CD14-positive monocyte (primary cell): ENCODE results near the gene AGFG2. TPM values are rescaled to one million over a fixed set of nuclear protein-coding genes. Genes with fewer than 3 reads are reported as not detected.

Experiments used
- DNase-seq, 3 donors: peaks; one replicate each; pipeline ENCODE4 v3.0.0-alpha.2; 2011 to 2022
- H2AFZ ChIP-seq: 2 replicates; pipeline ENCODE4 v1.6.0; 2012; ENCODE audit warnings: mild to moderate bottlenecking, low read depth, low read length, inconsistent platforms; ENCODE audit not compliant: insufficient read depth, poor library complexity, severe bottlenecking
- H3K27ac ChIP-seq, 2 donors: 1 replicate in 1 of 2; 2 replicates in 1 of 2; pipeline ENCODE4 v1.5.1; 2012 to 2013; ENCODE audit warnings: low read length in 2 of 2, control low read depth in 1 of 2, inconsistent platforms in 1 of 2, low read depth in 1 of 2, mild to moderate bottlenecking in 1 of 2
- H3K27me3 ChIP-seq, 2 donors: one replicate each; pipeline versions ENCODE4 v1.6.0 to v1.6.1; 2011 to 2013; ENCODE audit warnings: low read length in 2 of 2; ENCODE audit not compliant: control insufficient read depth in 2 of 2, insufficient read depth in 2 of 2
- H3K36me3 ChIP-seq, 2 donors: replicated peaks in 1 of 2; 1 replicate in 1 of 2; 2 replicates in 1 of 2; pipeline versions ENCODE4 v1.5.1 to v1.6.1; 2012 to 2013; ENCODE audit warnings: low read length in 2 of 2, control low read depth in 1 of 2, inconsistent platforms in 1 of 2, mild to moderate bottlenecking in 1 of 2; ENCODE audit not compliant: insufficient read depth in 2 of 2, control insufficient read depth in 1 of 2
- H3K4me1 ChIP-seq, 2 donors: 1 replicate in 1 of 2; 2 replicates in 1 of 2; pipeline versions ENCODE4 v1.5.1 to v1.6.1; 2012 to 2013; ENCODE audit warnings: low read length in 2 of 2, control low read depth in 1 of 2, inconsistent platforms in 1 of 2, mild to moderate bottlenecking in 1 of 2, moderate library complexity in 1 of 2; ENCODE audit not compliant: insufficient read depth in 2 of 2, control insufficient read depth in 1 of 2
- H3K4me2 ChIP-seq: replicated peaks from 2 replicates; pipeline ENCODE3; 2012; ENCODE audit warnings: low read length, moderate library complexity, mild to moderate bottlenecking; ENCODE audit not compliant: poor library complexity, severe bottlenecking; ENCODE audit errors: extremely low read depth
- H3K4me3 ChIP-seq, 3 experiments: fragments of 200-600 bp in 1 of 3; sonication (generic) in 1 of 3; replicated peaks in 1 of 3; 1 replicate in 2 of 3; 2 replicates in 1 of 3; pipeline ENCODE4 v1.5.1; 2011 to 2013; ENCODE audit warnings: low read length in 3 of 3, mild to moderate bottlenecking in 3 of 3, control low read depth in 2 of 3, low read depth in 2 of 3, inconsistent platforms in 1 of 3, moderate library complexity in 1 of 3
- H3K79me2 ChIP-seq: 2 replicates; pipeline ENCODE4 v1.6.0; 2012; ENCODE audit warnings: mild to moderate bottlenecking, control low read depth, inconsistent platforms, low read length, moderate library complexity; ENCODE audit not compliant: insufficient read depth
- H3K9ac ChIP-seq: 2 replicates; pipeline ENCODE4 v1.6.0; 2017; ENCODE audit warnings: low read length, mild to moderate bottlenecking; ENCODE audit not compliant: insufficient read depth, poor library complexity, severe bottlenecking
- H3K9me3 ChIP-seq, 2 donors: replicated peaks in 1 of 2; 1 replicate in 1 of 2; 2 replicates in 1 of 2; pipeline versions ENCODE4 v1.5.1 to v1.6.1; 2012 to 2013; ENCODE audit warnings: low read length in 2 of 2, control low read depth in 1 of 2; ENCODE audit not compliant: control insufficient read depth in 1 of 2, insufficient read depth in 1 of 2
- H4K20me1 ChIP-seq: 2 replicates; pipeline ENCODE4 v1.6.0; 2012; ENCODE audit warnings: mild to moderate bottlenecking, low read length, control low read depth, moderate library complexity; ENCODE audit not compliant: insufficient read depth
- H3K27ac Mint-ChIP-seq, 7 donors: one replicate each; pipeline ENCODE4 v1.8.0; 2020; ENCODE audit warnings: mild to moderate bottlenecking in 7 of 7, mixed read lengths in 7 of 7, moderate library complexity in 6 of 7, inconsistent platforms in 2 of 7
- H3K27me3 Mint-ChIP-seq, 3 donors: one replicate each; pipeline ENCODE4 v1.8.0; 2021 to 2022; ENCODE audit warnings: low read depth in 3 of 3, mild to moderate bottlenecking in 3 of 3, mixed read lengths in 3 of 3, moderate library complexity in 3 of 3, inconsistent platforms in 1 of 3
- H3K36me3 Mint-ChIP-seq, 2 donors: one replicate each; pipeline ENCODE4 v1.8.0; 2020; ENCODE audit warnings: mixed read lengths in 2 of 2, inconsistent platforms in 1 of 2, mild to moderate bottlenecking in 1 of 2
- H3K4me1 Mint-ChIP-seq: one replicate; pipeline ENCODE4 v1.8.0; 2020; ENCODE audit warnings: mild to moderate bottlenecking, mixed read lengths
- H3K4me3 Mint-ChIP-seq, 2 donors: one replicate each; pipeline ENCODE4 v1.8.0; 2020; ENCODE audit warnings: mild to moderate bottlenecking in 2 of 2, mixed read lengths in 2 of 2, moderate library complexity in 1 of 2
- H3K9me3 Mint-ChIP-seq, 7 donors: one replicate each; pipeline ENCODE4 v1.8.0; 2020 to 2022; ENCODE audit warnings: mixed read lengths in 7 of 7, mild to moderate bottlenecking in 6 of 7, moderate library complexity in 6 of 7, inconsistent platforms in 2 of 7
- WGBS: methylation state at CpG from one replicate; pipeline ENCODE4 v1.1.5; 2013; ENCODE audit warnings: missing lambda C conversion rate; ENCODE audit not compliant: insufficient coverage; 5-methylcytosine and 5-hydroxymethylcytosine counted together
- intact Hi-C, 2 donors: fragments of 100-400 bp; cut with micrococcal nuclease; formaldehyde crosslinking; loops; one replicate each; pipeline versions ENCODE4 v1.15.0 to v1.15.1; 2023
- polyA plus RNA-seq, 3 donors: library from polyadenylated mRNA; depleted of rRNA in 1 of 3; unstranded in 2 of 3; stranded (reverse) in 1 of 3; fragments of 300-500 nt in 2 of 3; fragments of >200 nt in 1 of 3; fragmentation: Illumina TruSeq in 2 of 3; gene quantifications; 1 replicate in 2 of 3; 2 replicates in 1 of 3; pipeline ENCODE4 v1.2.3, GENCODE V29; 2012 to 2021
- TF ChIP-seq, protein P1 (sequence below): fragments of 200-600 bp; IDR thresholded peaks from one replicate; pipeline ENCODE4 v1.8.0; 2022; ENCODE audit warnings: antibody characterized with exemption, mild to moderate bottlenecking

The AGFG2 gene
- polyA plus RNA-seq, 3 donors: 1.3 to 1.8 (median 1.8) TPM

DNA sequence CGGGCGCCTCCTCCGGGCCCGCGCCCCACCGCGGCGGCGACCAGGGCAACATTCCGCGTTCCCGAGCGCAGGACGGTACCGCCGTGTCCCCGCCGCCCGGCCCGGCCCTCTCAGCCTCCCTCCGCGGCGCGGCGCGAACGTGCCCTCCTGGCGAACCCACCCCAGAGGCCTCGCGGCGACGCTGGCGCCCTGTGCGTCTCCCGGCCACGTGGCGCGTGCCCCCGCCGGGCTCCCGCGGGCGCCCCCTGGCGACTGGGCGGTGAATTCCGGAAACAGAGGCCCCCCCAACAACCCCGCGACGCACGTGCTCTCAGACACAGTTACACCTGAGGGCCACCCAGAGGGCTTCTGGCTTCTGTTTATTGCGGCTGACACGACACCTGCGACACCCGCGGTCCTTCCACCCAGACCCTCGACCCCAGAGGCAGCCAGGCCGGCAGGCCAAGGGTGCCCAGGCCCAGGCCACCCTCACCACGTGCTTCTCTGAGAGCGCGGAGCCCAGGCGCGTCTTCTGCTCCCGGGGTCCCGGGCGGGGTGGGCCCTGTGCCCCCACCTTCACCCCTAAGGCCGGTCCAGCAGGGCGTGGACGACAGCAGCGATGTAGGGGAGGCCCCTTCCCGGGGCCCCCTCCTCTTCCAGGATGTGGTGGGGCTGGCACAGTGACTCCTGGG lies 34.8 kb downstream of the AGFG2 start, which contains the start of gene SAP25:
Gene SAP25, minus strand, starts transcription at position 210 of the 671 bp plus-strand sequence. Its CDS starts 158 bp downstream, at position 52.
- peaks cover 27 to 39% of the 10 kb centered on the region in 2 donors for H3K4me1 ChIP-seq
- no peak within 1 kb of the TSS for H3K9ac ChIP-seq
- no peak for DNase-seq
- Mint-ChIP-seq H3K36me3 (peaks cover 23 to 47% of the 10 kb centered on the region in 2 donors), H3K27ac (no peak within 1 kb of the TSS), H3K4me1 (peaks cover 30% of the 10 kb centered on the region), H3K27me3 (peaks cover 26 to 51% (median 41%) of the 10 kb centered on the region in 3 donors), H3K4me3 (no peak within 1 kb of the TSS), H3K9me3 (peaks cover 0 to 17% (median 3%) of the 10 kb centered on the region in 7 donors)
- H3K36me3 ChIP-seq: peaks cover 65 to 73% of the 10 kb centered on the region in 2 donors
- TF ChIP-seq, protein P1, sequence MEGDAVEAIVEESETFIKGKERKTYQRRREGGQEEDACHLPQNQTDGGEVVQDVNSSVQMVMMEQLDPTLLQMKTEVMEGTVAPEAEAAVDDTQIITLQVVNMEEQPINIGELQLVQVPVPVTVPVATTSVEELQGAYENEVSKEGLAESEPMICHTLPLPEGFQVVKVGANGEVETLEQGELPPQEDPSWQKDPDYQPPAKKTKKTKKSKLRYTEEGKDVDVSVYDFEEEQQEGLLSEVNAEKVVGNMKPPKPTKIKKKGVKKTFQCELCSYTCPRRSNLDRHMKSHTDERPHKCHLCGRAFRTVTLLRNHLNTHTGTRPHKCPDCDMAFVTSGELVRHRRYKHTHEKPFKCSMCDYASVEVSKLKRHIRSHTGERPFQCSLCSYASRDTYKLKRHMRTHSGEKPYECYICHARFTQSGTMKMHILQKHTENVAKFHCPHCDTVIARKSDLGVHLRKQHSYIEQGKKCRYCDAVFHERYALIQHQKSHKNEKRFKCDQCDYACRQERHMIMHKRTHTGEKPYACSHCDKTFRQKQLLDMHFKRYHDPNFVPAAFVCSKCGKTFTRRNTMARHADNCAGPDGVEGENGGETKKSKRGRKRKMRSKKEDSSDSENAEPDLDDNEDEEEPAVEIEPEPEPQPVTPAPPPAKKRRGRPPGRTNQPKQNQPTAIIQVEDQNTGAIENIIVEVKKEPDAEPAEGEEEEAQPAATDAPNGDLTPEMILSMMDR: no peak
- H3K79me2 ChIP-seq: no peaks in the 10 kb centered on the region
- no peaks in the 10 kb centered on the region for H3K9me3 ChIP-seq
- peaks cover 97% of the 10 kb centered on the region for H4K20me1 ChIP-seq
- 97% methylated on average over 61 of the region's 70 CpGs for WGBS
- no peak within 1 kb of the TSS for H3K27ac ChIP-seq
- H3K4me2 ChIP-seq: no peak within 1 kb of the TSS
- intact Hi-C loops: no loop called here
- no peak within 1 kb of the TSS for H2AFZ ChIP-seq
- peaks cover 3 to 36% of the 10 kb centered on the region in 2 donors for H3K27me3 ChIP-seq
- no peak within 1 kb of the TSS for H3K4me3 ChIP-seq

DNA sequence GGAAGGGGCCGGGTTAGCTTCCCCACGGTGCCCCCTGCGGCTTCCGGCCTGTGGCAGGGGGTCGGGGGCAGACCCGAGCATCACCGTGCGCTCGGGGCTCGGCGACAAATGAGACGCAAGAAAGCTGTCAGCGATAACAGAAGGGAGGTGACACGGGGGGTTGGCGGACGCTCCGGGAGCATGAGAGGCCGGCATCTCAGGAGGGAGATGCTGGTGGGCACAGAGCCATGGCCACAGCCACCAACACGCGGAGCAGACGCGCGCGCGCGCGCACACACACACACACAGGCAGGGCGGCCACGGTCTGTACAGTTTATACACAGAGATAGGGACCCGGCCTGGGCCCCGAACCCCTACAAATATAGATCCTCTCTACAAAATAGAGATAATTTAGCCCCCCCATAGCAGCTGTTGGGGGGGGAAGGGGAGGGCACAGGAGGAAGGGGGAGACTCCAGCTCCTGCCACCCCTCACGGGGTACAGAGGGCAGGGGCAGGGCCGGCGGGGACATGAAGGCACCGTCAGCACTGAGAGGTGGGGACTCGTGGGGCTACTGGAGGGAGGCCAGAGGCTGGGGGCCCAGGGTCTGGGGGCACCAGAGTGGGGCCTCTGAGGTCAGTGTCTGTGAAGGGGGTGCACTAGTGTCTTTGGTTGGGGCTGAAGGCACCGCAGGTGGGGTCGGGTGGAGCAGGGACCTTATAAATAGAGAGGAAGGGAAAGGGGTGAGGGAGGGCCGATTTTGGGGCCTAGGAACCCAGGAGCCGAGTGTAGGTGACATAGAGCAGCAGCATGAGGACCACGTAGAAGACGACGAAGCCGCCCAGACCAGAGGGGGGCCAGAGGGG lies 35.6 kb downstream of the AGFG2 start:
- Histone ChIP-seq H3K9ac (no peak overlapping the region), H3K4me2 (no peak overlapping the region), H3K27me3 (peaks cover 3 to 29% of the 10 kb centered on the region in 2 donors), H2AFZ (no peak overlapping the region), H3K4me1 (peaks cover 21 to 32% of the 10 kb centered on the region in 2 donors), H3K9me3 (no peaks in the 10 kb centered on the region), H3K79me2 (peaks cover 1% of the 10 kb centered on the region), H3K36me3 (peaks cover 71 to 80% of the 10 kb centered on the region in 2 donors), H4K20me1 (peaks cover 97% of the 10 kb centered on the region), H3K27ac (no peak overlapping the region), H3K4me3 (no peak overlapping the region)
- Mint-ChIP-seq H3K36me3 (peaks cover 23 to 51% of the 10 kb centered on the region in 2 donors), H3K27ac (no peak overlapping the region), H3K27me3 (peaks cover 20 to 43% (median 35%) of the 10 kb centered on the region in 3 donors), H3K9me3 (peaks cover under 1 to 11% (median 4%) of the 10 kb centered on the region in 7 donors), H3K4me1 (peaks cover 24% of the 10 kb centered on the region), H3K4me3 (no peak overlapping the region)
- 92% methylated on average over 17 of the region's 44 CpGs for WGBS
- intact Hi-C loops: no loop called here
- TF ChIP-seq, protein P1: no peak
- no peak for DNase-seq
